Panc1 (cell line): ENCODE results near the gene CCDC69. TPM values are rescaled to one million over a fixed set of nuclear protein-coding genes. Genes with fewer than 3 reads are reported as not detected.

Experiments
- ATAC-seq: fragments of 200-7000 bp; cut with Tn5 transposase; 2 replicates; pipeline ENCODE4 v1.9.1; 2020; ENCODE audit warnings: mild to moderate bottlenecking, moderate library complexity
- BruUV-seq: library from RNA; stranded (reverse); fragments of 400-500 nt; replicated peaks from 2 replicates; lab custom pipeline; 2021; lab: Mats Ljungman, UMichigan
- CTCF ChIA-PET: fragments of 300-600 bp; sonication (Branson Sonifier 250); formaldehyde crosslinking; loops from one replicate; lab custom pipeline; 2022; ENCODE audit warnings: antibody characterized with exemption; lab: Charles Lee
- POLR2A ChIA-PET: fragments of 300-600 bp; sonication (Branson Sonifier 250); formaldehyde crosslinking; loops from one replicate; lab custom pipeline; 2022; ENCODE audit warnings: antibody characterized with exemption; lab: Charles Lee
- DNase-seq: peaks from one replicate; pipeline ENCODE4 v3.0.0-alpha.2; 2010; ENCODE audit warnings: low read depth, low spot score
- H3K27ac ChIP-seq: 2 replicates; pipeline ENCODE4 v1.5.1; 2011; ENCODE audit warnings: mild to moderate bottlenecking, low read length, inconsistent platforms
- H3K27me3 ChIP-seq: fragments of 200-500 bp; sonication (Bioruptor generic); 2 replicates; pipeline ENCODE4 v1.6.0; 2014; ENCODE audit warnings: low read length, inconsistent platforms; ENCODE audit not compliant: control insufficient read depth, insufficient read depth
- H3K36me3 ChIP-seq: fragments of 200-500 bp; sonication (Bioruptor generic); 2 replicates; pipeline ENCODE4 v1.5.1; 2014; ENCODE audit warnings: inconsistent platforms, mild to moderate bottlenecking, low read length, moderate library complexity; ENCODE audit not compliant: control insufficient read depth, insufficient read depth
- H3K4me1 ChIP-seq: 2 replicates; pipeline ENCODE4 v1.5.1; 2011; ENCODE audit warnings: inconsistent platforms, mild to moderate bottlenecking, low read length, moderate library complexity; ENCODE audit not compliant: control insufficient read depth, insufficient read depth
- H3K4me3 ChIP-seq, 2 experiments: 2 replicates each; pipeline ENCODE4 v1.5.1; 2011 to 2012; ENCODE audit warnings: low read depth in 2 of 2, low read length in 2 of 2, mild to moderate bottlenecking in 2 of 2, inconsistent platforms in 1 of 2, moderate library complexity in 1 of 2
- H3K9me3 ChIP-seq: fragments of 200-500 bp; sonication (Bioruptor generic); 2 replicates; pipeline ENCODE4 v1.5.1; 2014; ENCODE audit warnings: low read depth, mild to moderate bottlenecking, inconsistent platforms, low read length, moderate library complexity; ENCODE audit not compliant: control insufficient read depth, insufficient read depth
- POLR2AphosphoS5 ChIP-seq: IDR thresholded peaks from 2 replicates; pipeline ENCODE4 v1.6.1; 2012; ENCODE audit warnings: mild to moderate bottlenecking, low read depth, low read length, moderate library complexity
- SIN3A ChIP-seq: IDR thresholded peaks from 2 replicates; pipeline ENCODE4 v1.6.1; 2012; ENCODE audit warnings: low read depth, mild to moderate bottlenecking, low read length, moderate library complexity, borderline replicate concordance; ENCODE audit not compliant: insufficient read depth
- TCF7L2 ChIP-seq: IDR thresholded peaks from 2 replicates; pipeline ENCODE4 v1.6.1; 2011; ENCODE audit warnings: mild to moderate bottlenecking, low read depth, low read length, inconsistent platforms
- in situ Hi-C: cut with HindIII; loops from 2 replicates; pipeline ENCODE4 v1.10.0; 2016; ENCODE audit warnings: low sequenced_read_pairs, low pct_unique_long_range_greater_than_20kb
- intact Hi-C: fragments of 100-400 bp; cut with micrococcal nuclease; formaldehyde crosslinking; loops from one replicate; pipeline ENCODE4 v1.10.0; 2022; ENCODE audit not compliant: unreplicated experiment
- total RNA-seq: library from RNA; stranded (reverse); gene quantifications from one replicate; pipeline ENCODE4 v1.2.1, GENCODE V29; 2021; ENCODE audit not compliant: unreplicated experiment
- TF ChIP-seq, protein P1 (sequence below), 2 experiments: IDR thresholded peaks; 2 replicates each; pipeline ENCODE4 v1.6.1; 2011 to 2012; ENCODE audit warnings: low read depth in 2 of 2, control low read depth in 1 of 2, low read length in 1 of 2, mild to moderate bottlenecking in 1 of 2, moderate library complexity in 1 of 2; ENCODE audit not compliant: insufficient read depth in 1 of 2
- TF ChIP-seq, protein P2 (sequence below): fragments of 450-650 bp; IDR thresholded peaks from 2 replicates; pipeline ENCODE4 v1.5.1; 2017; ENCODE audit warnings: mild to moderate bottlenecking

CCDC69 gene
- total RNA-seq, 1 experiment from 2014 or later: 2.1 TPM

DNA sequence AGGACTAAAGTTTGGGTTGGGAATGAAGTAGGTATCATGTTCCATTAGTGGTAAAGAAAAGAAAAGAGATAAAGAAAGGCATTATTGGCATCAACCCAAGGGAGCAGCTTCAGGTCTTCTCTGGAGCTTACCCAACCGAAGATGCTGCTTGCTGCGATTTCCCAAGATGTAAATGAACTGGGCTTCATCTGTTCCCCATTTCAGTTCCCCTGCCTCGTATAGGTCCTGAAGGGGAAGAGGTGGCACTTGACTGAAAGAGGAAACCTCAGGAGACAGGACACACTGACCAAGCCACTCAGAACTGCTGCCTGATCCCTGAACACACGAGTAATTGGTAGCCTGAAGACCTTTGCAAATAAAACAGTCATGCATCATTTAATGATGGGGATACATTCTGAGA, 90.9 kb downstream of the CCDC69 start:
- H3K36me3 ChIP-seq: no peaks in the 10 kb centered on the region
- DNase-seq (no peak), ATAC-seq (no peak)
- H3K27me3 ChIP-seq: no peaks in the 10 kb centered on the region
- ChIA-PET CTCF (no interaction called here), POLR2A (no interaction called here)
- H3K4me3 ChIP-seq: no peak overlapping the region
- TF ChIP-seq TCF7L2: no peak
- no peak for TF ChIP-seq POLR2AphosphoS5
- TF ChIP-seq, protein P1, sequence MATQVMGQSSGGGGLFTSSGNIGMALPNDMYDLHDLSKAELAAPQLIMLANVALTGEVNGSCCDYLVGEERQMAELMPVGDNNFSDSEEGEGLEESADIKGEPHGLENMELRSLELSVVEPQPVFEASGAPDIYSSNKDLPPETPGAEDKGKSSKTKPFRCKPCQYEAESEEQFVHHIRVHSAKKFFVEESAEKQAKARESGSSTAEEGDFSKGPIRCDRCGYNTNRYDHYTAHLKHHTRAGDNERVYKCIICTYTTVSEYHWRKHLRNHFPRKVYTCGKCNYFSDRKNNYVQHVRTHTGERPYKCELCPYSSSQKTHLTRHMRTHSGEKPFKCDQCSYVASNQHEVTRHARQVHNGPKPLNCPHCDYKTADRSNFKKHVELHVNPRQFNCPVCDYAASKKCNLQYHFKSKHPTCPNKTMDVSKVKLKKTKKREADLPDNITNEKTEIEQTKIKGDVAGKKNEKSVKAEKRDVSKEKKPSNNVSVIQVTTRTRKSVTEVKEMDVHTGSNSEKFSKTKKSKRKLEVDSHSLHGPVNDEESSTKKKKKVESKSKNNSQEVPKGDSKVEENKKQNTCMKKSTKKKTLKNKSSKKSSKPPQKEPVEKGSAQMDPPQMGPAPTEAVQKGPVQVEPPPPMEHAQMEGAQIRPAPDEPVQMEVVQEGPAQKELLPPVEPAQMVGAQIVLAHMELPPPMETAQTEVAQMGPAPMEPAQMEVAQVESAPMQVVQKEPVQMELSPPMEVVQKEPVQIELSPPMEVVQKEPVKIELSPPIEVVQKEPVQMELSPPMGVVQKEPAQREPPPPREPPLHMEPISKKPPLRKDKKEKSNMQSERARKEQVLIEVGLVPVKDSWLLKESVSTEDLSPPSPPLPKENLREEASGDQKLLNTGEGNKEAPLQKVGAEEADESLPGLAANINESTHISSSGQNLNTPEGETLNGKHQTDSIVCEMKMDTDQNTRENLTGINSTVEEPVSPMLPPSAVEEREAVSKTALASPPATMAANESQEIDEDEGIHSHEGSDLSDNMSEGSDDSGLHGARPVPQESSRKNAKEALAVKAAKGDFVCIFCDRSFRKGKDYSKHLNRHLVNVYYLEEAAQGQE (IDR thresholded peaks at IDR 0.05; ENCODE audit: insufficient read depth in 1 of 2, low read depth in 2 of 2, low read length in 1 of 2): no peak
- TF ChIP-seq, protein P2, sequence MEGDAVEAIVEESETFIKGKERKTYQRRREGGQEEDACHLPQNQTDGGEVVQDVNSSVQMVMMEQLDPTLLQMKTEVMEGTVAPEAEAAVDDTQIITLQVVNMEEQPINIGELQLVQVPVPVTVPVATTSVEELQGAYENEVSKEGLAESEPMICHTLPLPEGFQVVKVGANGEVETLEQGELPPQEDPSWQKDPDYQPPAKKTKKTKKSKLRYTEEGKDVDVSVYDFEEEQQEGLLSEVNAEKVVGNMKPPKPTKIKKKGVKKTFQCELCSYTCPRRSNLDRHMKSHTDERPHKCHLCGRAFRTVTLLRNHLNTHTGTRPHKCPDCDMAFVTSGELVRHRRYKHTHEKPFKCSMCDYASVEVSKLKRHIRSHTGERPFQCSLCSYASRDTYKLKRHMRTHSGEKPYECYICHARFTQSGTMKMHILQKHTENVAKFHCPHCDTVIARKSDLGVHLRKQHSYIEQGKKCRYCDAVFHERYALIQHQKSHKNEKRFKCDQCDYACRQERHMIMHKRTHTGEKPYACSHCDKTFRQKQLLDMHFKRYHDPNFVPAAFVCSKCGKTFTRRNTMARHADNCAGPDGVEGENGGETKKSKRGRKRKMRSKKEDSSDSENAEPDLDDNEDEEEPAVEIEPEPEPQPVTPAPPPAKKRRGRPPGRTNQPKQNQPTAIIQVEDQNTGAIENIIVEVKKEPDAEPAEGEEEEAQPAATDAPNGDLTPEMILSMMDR: no peak
- no peak for TF ChIP-seq SIN3A
- in situ Hi-C loops (no loop called here), intact Hi-C loops (no loop called here)
- no peak overlapping the region for H3K27ac ChIP-seq
- H3K9me3 ChIP-seq: no peaks in the 10 kb centered on the region
- no peaks in the 10 kb centered on the region for H3K4me1 ChIP-seq
- BruUV-seq: no TSS peak

Other genes with a start within 250 kb of the CCDC69 start
- gene GPX3, start 203.5 kb downstream of the CCDC69 start, total RNA-seq: 8.5 TPM
- gene TNIP1, start 143.1 kb downstream of the CCDC69 start, total RNA-seq: 81.9 TPM
- 60.0 TPM for gene ANXA6, start 66.3 kb downstream of the CCDC69 start, total RNA-seq
- gene GM2A, start 29.1 kb upstream of the CCDC69 start, total RNA-seq: 40.7 TPM
- not detected for gene SLC36A3, start 79.7 kb upstream of the CCDC69 start, total RNA-seq
- not detected for gene SLC36A2, start 123.5 kb upstream of the CCDC69 start, total RNA-seq
- gene SLC36A1, start 223.5 kb upstream of the CCDC69 start, total RNA-seq: 13.6 TPM